HG03460 (cell line): ENCODE results near the gene ZFAND2A.
"Not testable (repeated sequence)": the region's sequence is repeated elsewhere in the genome, so short reads cannot be mapped to it uniquely, and the experiment has no call there.

Experiments
- ATAC-seq: cut with Tn5 transposase; IDR thresholded peaks from one replicate; pipeline ENCODE4 v1.9.1; 2021; ENCODE audit not compliant: unreplicated experiment

Gene ZFAND2A

DNA sequence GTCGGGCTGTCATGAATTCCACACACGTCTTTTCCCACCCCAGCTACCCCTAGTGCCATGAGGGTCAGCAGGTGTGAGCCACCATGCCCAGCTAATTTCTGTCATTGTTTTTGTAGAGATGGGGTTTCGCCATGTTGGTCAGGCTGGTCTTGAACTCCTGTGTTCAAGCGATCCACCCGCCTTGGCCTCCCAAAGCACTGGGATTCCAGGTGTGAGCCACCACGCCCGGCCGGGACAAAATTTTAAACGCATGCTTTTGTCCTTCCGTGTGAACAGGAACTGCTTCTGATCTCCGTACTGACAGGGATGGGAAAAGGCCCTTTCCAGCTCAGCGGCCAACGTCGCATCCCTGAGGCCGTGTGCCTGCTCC is 15.6 kb upstream of the ZFAND2A start:
- no peak for ATAC-seq

DNA sequence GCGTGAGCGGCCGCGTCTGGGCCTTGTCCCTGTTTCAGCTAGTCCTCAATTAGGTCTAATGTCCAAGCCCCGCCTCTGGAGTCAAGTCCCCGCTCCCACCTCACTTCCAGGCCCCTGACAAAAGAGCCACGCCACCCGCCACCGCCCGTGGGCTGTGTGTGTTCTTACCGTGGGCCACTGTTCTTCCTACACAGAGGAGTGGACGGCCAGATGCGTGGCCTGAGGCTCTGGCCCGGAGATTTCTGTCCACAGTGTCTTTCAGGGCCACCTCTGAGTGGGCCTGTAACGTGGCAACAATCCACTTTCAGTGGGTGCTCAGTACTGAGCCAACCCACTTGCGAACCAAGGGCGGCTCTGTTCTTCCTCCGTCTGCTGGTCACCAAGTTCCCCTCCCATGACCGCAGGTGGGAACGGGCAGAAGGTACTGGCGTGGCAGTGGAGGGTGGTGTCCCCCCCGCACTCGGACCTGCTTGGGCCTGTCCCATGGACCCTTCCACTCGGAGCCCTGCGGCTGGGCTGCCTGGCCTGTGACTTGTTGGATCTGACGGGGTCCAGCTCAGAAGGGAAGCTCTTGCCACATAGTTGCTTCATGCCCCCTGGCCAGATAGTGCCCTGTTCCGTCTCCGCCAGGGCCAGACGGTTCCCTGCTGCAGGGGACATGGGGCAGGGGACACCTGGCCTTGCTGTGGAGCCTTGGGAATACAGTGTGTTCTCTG is 15.0 kb upstream of the ZFAND2A start:
- ATAC-seq, result no peak

DNA sequence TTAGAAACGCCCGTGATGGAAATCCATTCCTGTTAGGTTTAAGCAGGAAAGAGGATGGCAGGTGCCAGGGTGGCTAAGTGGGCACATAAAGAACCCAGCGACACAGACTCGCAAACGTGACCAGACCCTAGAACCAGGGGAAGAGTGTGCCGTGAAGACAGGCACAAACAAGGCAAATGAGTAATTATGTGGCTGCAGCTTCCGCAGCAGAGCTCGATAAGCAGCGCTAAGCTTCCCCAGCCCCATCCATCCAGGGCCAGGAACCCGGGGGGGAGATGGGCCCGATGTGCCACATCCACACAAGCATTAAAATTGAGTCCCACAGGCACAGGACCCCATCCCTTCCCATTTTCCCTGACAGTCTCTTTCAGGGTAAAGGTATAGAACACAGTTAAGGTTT is 14.0 kb upstream of the ZFAND2A start:
- ATAC-seq, result no peak

DNA sequence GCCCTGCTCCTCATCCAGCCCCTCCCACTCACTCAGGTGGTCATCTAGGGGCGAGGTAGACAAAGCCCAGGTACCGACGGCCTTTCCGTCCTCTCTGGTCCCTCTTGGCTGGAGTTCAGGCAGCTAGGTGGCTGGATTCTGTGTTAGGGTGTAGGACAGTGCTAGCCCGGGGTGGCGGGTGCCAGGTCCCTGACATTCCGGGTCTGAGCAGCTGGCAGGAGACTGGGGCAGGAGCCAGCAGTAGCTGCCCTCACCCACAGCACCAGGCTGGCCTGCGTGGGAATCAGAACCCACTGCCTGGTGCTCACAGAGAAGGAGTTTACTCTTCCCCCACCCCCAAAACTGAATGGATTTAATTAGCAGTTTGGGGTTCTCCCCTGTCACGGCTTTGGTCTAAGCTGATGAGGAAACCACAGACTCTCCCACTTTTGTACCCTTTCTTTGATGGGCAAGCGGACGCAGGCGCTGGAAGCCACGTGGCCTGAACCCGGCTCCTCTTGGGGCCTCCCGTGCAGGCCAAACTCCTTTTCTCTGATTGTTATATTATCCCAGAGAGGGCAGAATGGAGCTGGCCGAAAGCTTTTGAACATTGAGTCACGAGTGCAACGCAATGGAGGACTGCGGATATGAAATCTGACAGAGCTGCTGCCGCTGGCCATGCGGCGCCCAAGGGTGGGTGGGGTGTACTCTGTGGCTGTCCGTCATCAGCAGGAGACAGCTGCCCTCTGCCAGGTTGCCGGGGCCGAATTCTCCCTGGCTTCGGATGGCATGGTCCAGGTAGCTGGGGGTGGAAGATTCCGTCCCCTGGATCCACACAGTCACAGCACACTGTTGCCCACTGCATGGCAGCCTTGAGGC is 12.9 kb upstream of the ZFAND2A start:
- no peak for ATAC-seq

DNA sequence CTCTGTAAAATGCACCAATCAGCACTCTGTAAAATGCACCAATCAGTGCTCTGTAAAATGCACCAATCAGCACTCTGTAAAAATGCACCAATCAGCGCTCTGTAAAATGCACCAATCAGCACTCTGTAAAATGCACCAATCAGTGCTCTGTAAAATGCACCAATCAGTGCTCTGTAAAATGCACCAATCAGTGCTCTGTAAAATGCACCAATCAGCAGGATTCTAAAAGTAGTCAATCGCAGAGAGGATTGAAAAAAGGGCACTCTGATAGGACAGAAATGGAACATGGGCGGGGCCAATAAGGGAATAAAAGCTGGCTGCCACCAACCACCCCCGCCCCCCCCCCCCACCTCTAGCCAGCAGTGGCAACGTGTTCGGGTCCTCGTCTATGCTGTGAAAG is 11.5 kb upstream of the ZFAND2A start:
- not testable (repeated sequence) for ATAC-seq

DNA sequence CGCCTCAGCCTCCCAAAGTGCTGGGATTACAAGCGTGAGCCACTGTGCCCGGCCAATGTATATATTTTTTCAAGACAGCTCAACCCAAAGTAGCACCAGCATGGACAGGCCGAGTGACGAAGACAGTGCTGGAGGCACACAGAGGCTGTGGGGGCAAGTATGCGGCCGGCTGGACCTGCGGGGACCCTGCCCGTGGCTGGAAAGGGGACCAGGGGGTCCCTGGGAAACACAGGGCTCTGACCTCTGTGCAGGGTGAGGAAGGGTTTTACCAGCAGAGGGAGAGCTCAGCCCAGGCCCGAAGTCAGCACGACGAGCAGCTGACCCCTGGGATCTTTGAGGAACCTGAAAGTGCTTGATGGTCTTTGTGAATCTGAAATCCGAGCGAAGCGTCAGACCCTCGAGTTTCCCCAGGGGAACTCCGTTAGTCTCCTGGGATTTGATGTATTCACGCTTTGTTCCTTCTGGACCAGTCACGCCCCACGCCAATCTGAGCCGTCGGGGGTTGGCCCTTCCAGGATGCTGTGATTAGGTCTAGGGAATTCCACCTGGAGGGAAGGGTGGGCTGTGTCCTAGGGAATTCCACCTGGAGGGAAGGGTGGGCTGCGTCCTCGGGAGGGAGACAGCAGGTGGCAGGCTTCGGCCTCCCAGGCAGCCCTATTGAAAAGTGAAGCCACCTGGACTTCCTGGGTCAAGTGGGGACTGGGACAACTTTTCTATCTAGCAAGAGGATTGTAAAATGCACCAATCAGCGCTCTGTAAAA is 10.9 kb upstream of the ZFAND2A start:
- no peak for ATAC-seq

DNA sequence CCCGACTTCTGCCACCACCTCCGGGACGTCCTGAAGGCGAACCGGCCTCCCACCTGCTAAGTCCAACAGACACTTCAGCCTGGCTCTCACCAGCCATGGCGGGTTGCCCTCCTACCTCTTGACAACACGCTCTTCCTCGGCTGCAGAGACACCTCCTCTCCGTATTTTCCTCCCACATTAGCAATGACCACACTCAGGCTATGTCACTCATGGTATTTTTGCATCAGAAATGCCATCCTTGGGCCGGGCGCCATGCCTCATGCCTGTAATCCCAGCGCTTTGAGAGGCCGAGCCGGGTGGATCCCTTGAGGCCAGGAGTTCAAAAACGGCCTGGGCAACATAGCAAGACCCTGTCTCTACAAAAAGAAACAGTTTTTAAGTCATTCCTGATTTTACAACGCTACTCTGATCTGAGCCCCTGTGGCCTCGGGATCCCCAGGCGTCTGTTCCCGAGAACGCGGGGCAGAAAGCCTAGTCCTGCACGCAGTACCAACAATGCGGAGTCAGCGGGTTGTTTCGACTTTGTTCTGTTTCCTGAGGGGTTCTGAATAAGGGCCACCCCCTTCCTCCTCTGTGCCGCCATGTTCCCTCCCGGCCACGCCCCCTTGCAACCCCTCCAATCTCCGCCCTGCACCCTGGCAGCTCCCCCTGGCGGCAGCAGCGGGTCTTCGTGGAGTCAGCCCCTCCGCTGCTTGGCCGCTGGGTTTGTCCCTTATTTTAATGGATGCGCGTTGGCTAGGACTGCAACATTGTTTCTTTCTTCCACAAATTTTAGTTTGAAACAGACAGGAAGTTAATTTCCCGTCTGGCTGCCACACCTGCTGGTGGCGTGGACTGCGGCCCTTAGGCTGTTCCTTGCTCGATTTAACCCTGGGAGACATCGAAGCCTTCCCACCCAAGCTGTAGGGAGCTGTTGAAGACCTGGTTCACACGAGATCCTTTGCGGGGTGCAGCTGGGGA is 9.7 kb upstream of the ZFAND2A start:
- ATAC-seq, result peak; percentile 89

DNA sequence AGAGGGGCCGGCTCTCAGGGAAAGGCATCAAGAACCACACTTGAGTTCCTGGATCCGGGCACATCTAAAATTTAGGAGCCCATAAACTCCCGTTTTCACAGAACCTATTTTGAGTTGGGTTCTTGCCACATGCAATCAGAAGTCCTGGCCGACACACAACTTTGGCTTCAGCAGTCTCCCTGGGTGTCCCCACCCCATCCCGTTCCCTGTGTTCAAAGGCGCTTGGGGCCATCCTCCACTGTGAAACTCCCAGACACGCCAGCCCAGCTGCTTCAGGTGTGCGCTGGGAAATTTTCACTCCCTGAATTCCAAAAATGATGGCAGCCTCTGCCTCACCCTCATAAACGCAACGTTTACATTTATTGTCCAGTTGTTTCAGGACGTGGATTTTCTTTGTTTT is 8.4 kb upstream of the ZFAND2A start:
- ATAC-seq, result no peak

DNA sequence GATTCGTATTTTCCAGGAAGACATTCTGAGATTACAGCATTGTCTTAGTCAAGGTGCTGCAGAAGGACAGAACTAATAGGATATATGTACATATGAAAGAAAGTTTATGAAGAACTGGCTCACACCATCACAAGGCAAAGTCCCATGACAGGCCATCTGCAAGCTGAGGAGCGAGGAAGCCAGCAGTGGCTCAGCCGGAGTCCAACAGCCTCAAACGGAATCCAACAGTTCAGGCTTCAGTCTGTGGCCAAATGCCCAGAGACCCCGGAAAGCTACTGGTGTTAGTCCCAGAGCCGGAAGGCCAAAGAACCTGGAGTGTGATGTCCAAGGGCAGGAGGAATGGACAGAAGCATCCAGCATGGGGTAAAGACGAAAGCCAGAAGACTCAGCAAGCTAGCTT is 4.4 kb upstream of the ZFAND2A start:
- ATAC-seq, result no peak

DNA sequence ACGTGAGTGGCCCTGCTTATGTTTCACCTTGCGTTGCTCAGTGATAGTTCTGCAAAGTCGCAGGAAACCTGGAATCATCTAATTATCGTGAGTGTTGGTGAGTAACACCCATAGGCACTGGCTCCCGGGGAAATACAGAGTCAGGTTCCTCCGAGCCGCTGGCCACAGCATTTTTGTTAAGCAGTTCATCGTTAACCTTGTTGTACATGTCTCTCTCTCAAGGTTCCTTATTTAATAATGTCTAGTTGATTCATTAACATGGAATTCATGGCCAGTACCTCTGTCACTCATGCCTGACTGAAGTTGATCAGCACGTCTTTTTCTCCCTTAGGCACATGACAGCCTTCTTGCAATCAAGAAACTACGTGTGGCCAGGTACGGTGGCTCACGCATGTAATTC is 3.1 kb upstream of the ZFAND2A start:
- ATAC-seq, result no peak

DNA sequence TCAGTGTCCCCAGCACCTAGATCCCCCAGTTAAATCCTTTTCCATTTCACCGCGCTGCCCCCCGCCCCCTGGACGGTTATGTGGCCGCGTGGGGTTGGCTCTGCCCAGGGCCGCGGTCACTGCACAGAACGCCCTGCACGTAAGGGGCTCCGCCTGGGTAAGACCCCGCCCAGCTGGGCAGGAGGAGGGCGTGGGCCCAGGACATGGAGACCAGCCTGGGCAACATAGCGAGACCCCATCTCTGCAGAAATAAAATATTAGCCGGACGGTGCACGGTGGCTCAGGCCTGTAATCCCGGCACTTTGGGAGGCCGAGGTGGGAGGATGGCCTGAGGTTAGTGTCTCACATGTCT is 650 bp upstream of the ZFAND2A start:
- peak; percentile 29 for ATAC-seq

DNA sequence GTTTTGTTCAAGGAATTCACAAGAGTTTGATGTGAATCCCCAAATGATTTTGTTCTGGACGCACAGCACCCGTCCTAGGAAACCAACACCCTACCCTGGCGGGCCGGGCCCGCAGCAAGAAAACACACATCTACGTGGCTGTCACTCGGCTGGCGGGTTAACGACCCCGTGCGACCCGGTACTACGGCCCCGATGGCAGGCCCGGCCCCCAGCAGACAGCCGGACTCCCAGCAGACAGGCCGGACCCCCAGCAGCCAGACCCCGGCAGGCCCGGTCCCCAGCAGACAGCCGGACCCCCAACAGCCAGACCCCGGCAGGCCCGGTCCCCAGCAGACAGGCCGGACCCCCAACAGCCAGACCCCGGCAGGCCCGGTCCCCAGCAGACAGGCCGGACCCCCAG is 765 bp downstream of the ZFAND2A start:
- ATAC-seq, result not testable (repeated sequence)

DNA sequence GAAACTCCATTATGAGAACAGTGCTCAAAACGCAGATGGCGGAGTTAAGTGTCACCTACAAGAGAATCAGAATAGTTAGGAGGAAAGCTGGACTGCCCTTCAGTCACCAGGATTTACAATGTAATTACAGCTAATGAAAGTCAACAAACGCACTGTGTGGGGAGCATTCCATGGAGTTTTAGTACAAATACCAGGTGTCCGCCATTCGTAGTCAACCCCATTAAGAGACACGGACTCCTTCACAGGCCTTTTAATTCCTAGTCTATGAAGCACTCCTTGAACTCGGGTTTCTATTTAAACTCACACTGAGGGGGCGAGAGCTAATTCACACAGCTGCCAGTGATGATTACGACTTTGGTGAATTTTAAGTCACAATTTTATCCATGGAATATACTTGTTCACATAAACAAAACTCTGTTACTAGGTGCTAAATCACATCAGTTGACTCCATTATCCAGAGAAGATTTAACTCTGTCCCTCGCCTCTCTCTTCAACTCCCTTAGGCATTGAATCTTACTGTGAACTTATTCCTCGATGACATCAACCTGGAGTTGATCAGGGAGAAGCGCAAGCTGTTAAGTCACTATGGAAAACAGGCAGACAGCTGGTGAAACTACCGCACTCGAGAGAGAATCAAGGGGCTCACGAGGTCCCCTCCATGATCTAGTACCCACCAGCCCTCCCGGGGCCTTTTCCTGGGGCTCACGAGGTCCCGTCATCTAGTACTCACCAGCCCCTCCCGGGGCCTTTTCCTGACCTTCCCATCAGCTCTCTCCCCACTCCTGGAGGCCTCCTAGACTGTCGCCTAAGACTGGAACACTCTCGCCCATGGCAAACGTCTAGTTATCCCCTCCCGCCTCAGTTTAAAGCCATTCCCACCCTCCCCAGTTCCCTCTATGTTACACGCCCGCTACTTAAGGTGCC is 1.5 kb downstream of the ZFAND2A start:
- ATAC-seq, result no peak

DNA sequence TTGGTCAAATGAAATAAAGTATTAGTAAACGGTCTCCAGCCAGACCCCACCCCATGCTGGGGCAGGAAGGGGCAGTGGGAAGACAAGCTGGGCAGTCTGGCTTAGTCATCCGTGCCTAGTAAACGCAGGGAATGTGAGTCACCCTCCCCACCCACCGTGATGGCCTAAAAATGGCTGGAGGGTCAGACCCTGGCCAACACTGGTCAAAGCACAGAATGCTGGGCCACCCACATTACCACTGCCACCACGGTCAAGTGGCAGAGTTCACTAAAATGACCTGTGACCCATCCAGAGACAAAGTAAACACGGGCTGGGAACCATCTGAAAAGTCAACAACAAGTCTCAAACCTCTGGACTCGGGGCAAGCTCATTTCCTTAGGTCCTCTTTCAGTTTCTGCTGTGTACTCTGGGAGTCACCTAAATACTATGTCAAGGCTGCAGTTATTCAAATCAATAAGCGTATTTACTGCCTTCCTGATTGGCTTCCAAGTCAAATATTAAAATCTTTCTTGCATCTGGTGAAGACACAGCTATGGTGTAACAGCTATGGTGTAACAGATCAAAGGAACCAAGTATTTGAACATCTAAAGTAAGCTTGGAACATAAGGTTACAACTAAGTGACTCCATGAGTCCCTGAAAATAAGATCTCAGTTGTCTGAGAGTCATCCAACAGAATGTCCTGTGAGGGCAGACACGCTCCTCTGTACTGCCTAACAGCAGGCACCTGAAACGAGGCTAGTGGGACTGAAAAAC is 3.0 kb downstream of the ZFAND2A start:
- no peak for ATAC-seq

DNA sequence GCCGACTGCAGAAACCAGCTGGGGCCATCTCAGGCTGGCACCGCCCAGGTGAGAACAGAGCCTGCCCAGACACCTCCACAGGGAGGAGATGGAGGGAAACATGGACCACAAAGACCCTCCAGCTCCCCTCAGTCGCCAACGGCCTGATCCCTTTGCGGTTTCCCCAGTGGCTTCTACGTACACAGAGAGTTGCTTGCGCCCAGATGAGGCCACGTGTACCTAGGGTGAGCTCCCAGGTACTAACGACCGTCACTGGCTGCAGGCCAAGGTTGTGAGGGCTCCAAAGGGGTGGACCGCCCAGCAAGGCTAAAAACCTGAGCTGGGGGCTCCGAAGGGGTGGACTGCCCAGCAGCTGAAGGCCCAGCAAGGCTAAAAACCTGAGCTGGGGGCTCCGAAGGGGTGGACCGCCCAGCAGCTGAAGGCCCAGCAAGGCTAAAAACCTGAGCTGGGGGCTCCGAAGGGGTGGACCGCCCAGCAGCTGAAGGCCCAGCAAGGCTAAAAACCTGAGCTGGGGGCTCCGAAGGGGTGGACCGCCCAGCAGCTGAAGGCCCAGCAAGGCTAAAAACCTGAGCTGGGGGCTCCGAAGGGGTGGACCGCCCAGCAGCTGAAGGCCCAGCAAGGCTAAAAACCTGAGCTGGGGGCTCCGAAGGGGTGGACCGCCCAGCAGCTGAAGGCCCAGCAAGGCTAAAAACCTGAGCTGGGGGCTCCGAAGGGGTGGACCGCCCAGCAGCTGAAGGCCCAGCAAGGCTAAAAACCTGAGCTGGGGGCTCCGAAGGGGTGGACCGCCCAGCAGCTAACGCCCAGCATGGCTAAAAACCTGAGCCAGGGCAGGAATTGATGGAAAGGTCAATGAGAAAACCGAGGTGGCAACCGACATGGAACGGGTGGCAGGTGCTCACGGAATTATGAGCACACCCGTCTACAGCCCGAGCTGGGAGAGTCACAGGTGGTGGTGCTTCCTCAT is 3.9 kb downstream of the ZFAND2A start:
- ATAC-seq, result not testable (repeated sequence)

DNA sequence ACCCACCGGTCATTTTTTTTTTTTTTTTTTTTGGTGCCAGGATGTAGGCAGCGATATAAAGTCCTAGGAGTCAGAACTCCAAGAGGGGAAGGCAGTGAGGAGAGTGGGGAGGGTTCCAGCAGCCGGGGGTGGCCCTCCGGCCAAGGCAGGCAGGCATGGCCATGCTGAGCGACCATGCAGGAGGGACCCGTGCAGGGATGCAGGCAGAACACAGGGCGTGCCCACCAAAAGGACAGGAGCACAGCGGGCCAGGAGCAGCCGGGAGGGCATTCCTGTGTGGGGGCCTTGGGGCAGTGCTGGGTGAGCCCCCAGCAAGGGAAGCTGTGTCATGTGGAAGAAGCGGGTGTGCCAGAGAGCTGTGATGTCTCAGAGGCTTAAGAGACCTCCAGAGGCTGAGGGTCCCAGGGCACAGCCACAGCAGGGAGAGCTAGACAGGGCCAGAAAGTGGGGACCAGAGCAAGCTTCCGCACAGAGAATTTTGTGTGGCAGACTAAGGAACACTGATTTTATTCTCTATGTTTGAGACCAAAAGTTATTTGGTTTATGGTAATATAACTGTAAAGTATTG is 5.7 kb downstream of the ZFAND2A start:
- no peak for ATAC-seq

DNA sequence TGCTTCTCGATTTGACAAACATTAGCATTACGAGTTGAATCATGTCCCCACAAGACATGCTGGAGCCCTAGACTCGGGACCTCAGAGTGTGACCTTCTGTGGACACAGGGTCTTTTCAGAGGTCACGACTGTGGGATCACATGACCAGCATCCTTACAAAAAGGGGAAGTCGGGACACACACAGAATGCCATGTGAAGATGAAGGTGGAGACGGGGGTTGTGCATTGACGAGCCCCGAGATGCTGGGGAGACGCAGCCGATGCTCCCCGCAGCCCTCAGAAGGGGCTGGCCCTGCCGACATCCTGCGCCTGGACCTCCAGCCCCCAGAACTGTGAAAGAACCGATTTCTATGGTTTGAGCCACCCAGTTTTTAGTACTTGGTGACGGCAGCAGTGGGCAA is 7.5 kb downstream of the ZFAND2A start:
- no peak for ATAC-seq
